Measurements from ENCODE around the gene PODXL. TPM values are rescaled to one million over a fixed set of nuclear protein-coding genes. Genes with fewer than 3 reads are reported as not detected.

The PODXL gene
- total RNA-seq, 4 donors from 2014 or later, result 7.5 to 40.4 (median 15.2) TPM

GRCh38 chr7:131537571-131537978 lies 18.9 kb downstream of the PODXL start:
- no peak for DNase-seq
- Histone ChIP-seq H3K27ac (no peak overlapping the region), H3K4me1 (no peaks in the 10 kb centered on the region), H3K4me3 (no peak overlapping the region), H3K27me3 (no peaks in the 10 kb centered on the region), H3K9me3 (no peaks in the 10 kb centered on the region), H3K36me3 (no peaks in the 10 kb centered on the region)
- no peak for TF ChIP-seq CTCF (IDR thresholded peaks at IDR 0.05)
- TF ChIP-seq POLR2A (IDR thresholded peaks at IDR 0.05), result no peak

- Histone ChIP-seq H3K9me3 (no peaks in the 10 kb centered on the region), H3K27ac (no peak overlapping the region), H3K27me3 (no peaks in the 10 kb centered on the region), H3K4me3 (no peak overlapping the region), H3K4me1 (no peaks in the 10 kb centered on the region), H3K36me3 (no peaks in the 10 kb centered on the region)
- no peak for DNase-seq
- no peak for TF ChIP-seq CTCF (IDR thresholded peaks at IDR 0.05)
- no peak for TF ChIP-seq POLR2A (IDR thresholded peaks at IDR 0.05)
Measured at GRCh38 chr7:131536361-131536849, 20.0 kb downstream of the PODXL start.

- H3K27ac ChIP-seq, result peak overlapping the region in 1 of 4 donors; percentile 30
- no peak overlapping the region for H3K4me3 ChIP-seq
- TF ChIP-seq POLR2A (IDR thresholded peaks at IDR 0.05), result no peak
- H3K9me3 ChIP-seq, result no peaks in the 10 kb centered on the region
- H3K36me3 ChIP-seq, result no peaks in the 10 kb centered on the region
- H3K4me1 ChIP-seq, result no peaks in the 10 kb centered on the region
- DNase-seq, result no peak
- H3K27me3 ChIP-seq, result no peaks in the 10 kb centered on the region
Measured at GRCh38 chr7:131533566-131534561, 22.6 kb downstream of the PODXL start.

- no peaks in the 10 kb centered on the region for H3K36me3 ChIP-seq
- TF ChIP-seq CTCF (IDR thresholded peaks at IDR 0.05), result no peak
- TF ChIP-seq POLR2A (IDR thresholded peaks at IDR 0.05), result no peak
- H3K27ac ChIP-seq, result peak overlapping the region in 2 of 4 donors; percentile 30 to 41
- no peak overlapping the region for H3K4me3 ChIP-seq
- DNase-seq, result no peak
- no peaks in the 10 kb centered on the region for H3K4me1 ChIP-seq
- H3K27me3 ChIP-seq, result no peaks in the 10 kb centered on the region
- no peaks in the 10 kb centered on the region for H3K9me3 ChIP-seq
Measured at GRCh38 chr7:131533151-131533559, 23.3 kb downstream of the PODXL start.

GRCh38 chr7:131532570-131533091 lies 23.8 kb downstream of the PODXL start:
- Histone ChIP-seq H3K4me1 (no peaks in the 10 kb centered on the region), H3K4me3 (no peak overlapping the region), H3K27ac (peak overlapping the region in 2 of 4 donors; percentile 30 to 41), H3K36me3 (no peaks in the 10 kb centered on the region), H3K9me3 (no peaks in the 10 kb centered on the region), H3K27me3 (no peaks in the 10 kb centered on the region)
- TF ChIP-seq CTCF (IDR thresholded peaks at IDR 0.05) (no peak), POLR2A (IDR thresholded peaks at IDR 0.05) (no peak)
- no peak for DNase-seq

- Histone ChIP-seq H3K27me3 (no peaks in the 10 kb centered on the region), H3K4me3 (no peak overlapping the region), H3K36me3 (no peaks in the 10 kb centered on the region), H3K9me3 (no peaks in the 10 kb centered on the region), H3K27ac (no peak overlapping the region), H3K4me1 (no peaks in the 10 kb centered on the region)
- TF ChIP-seq CTCF (IDR thresholded peaks at IDR 0.05) (no peak), POLR2A (IDR thresholded peaks at IDR 0.05) (no peak)
- no peak for DNase-seq
Measured at GRCh38 chr7:131530137-131530536, 26.3 kb downstream of the PODXL start.
